DMS 273 (cell line): ENCODE data around the gene CD5L.

ENCODE experiments used
- DNase-seq: peaks from one replicate; lab custom pipeline; 2025; ENCODE audit not compliant: unreplicated experiment; lab: John Stamatoyannopoulos, UW

Gene CD5L

DNA sequence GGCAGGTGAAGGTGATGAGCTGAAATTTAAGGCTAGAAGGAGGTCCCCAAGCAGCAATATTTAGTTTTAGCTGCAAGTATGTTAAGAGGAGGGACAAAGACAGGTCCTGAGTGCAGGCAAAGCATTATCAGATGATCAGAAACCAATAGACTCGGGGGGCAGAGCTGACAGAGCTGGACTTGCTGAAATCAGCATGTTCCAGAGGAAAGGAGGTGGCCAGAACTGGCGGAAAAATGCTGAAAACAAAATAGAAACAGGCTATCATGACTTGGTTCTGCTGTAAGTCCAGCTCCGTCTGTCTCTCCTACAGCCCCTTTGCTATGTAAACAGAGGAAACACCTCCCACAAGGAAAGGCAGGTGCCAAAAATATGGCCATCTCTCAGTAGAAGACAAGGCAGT, at the start of gene CD5L:
Gene CD5L, minus strand, starts transcription at position 101 of the 400 bp plus-strand sequence. CDS start 107 bp downstream, outside the sequence.
- DNase-seq = no peak

DNA sequence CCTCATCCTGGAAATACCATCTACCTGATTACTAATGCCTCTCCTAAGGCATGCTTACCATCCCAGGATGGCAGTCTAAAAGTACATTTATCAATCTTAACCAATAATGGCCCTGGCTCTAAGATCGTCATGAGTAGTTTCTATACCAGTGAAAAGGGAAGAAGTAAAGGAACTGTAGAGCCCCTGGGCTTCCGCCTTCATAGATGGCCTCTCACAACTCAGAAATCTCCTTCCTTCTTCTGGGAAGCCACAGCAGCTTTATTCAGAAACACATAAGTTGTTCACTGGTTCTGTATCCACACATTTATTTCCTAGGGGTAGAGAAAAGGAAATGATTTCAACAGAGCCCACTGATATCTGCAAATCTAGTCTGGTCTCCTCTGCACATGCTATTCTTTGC, 41.0 kb upstream of the CD5L start:
- no peak for DNase-seq

DNA sequence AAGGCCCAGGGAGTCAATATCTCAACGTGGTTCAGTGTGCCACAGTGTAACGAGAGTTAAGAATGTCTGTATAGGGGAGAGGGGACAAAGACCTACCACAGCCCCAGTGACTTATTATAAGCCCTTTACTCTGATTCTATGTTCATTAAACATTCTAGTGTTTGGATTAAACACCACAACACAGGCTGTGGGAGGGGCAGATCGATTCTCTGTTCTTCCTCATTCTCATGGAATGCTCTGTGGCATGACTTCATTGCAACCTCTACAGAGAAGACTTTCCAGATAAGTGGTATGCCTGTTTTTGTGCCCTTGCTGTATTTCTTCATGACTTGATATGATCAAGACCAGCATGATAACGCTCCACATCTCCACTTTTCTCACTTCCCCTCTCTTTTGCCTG, 39.0 kb upstream of the CD5L start:
- DNase-seq = no peak

DNA sequence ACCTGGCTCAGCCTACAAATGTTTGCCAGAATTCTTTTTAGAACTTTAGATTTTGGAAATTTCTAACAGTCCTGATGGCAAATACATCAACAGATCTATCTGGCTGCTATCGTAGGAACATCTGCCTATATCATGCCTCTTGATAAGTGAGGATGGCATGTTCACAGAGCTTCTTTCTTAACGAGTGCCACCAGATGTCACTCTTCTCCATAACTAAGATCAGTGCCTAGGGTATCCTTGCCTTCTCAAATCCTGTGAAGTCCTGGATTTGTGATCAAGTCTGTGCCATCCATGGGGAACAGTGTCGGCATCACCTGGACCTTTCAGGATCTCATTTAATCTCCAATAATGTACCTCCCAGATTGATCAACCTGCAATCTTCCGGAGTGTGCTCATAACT, 36.5 kb upstream of the CD5L start:
- peak; percentile 63 for DNase-seq

DNA sequence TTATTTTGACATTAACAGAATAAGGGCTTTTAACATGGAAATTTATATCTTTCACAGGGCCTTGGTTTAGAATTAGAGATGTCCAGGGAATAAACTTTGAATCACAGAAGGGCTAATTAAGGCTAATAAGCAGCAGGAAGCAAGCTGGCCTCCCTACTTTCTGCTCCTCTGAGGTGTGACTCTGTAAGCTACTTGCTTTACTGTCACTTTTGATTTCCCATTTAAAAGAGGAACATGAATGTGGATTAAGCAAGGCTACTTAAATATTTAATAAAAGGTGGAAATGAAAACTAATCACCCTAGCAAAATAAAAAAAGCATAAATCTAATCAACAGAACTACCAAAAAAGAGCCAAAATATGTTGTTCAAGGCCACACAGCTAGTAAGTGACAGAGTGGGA, 28.9 kb upstream of the CD5L start:
- DNase-seq = no peak

DNA sequence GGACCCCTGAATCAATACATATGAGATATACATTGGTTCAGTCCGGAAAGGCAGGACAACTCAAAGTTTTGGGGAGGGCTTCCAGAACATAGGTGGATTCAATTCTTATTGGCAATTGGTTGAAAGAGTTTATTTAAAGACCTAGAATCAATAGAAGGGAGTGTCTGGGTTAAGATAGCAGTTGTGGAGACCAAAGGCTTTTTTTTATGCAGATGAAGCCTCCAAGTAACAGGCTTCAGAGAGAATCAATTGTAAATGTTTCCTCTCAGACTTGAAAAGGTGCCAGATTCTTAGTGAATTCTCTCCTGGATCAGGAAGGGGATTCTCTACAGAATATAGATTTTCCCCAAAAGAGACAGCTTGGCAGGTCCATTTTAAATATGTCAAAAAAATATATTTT, 27.0 kb upstream of the CD5L start:
- DNase-seq = no peak

DNA sequence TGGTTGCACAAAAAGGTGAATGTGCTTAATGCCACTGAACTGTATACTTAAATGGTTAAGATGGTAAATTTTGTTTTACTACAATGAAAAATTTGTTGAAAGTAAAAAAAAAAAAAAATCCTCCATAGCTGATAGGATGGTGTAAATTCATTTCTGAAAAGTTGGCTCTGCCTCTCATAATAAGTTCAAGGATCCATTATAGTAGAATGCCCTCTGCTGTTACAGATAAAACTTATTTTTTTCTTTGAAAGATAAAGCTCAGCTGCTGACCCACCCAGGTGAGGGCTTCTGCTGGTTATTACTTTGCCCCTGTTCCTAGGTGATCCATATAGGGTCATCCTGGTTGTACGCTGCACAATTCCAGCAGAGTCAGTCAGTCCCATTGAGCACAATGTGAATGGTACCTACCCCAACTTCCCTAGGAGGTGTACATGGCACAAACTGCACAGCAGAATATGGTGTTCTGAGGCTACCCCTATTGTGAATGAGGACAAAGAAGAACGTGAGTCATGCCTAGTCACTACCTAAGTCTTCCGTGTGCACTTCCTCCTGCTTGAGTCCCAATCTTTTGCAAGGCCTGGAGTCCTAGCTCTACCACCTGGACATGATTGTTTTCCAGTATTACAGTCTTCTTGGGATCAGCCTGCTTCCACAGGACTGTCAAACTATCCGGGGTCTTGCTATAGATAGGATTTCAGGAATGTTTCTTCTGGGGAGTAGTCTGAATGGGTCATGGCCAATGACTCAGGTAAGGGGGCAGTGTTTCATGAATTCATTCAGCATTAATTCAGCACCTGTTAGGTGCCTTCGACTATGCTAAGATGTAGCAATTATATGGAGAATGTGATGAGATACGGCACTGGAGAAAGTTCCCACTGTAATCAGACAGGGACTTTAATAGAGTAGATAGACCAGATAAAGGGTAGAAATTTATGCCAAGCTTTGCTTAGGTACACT, 20.8 kb upstream of the CD5L start:
- no peak for DNase-seq

DNA sequence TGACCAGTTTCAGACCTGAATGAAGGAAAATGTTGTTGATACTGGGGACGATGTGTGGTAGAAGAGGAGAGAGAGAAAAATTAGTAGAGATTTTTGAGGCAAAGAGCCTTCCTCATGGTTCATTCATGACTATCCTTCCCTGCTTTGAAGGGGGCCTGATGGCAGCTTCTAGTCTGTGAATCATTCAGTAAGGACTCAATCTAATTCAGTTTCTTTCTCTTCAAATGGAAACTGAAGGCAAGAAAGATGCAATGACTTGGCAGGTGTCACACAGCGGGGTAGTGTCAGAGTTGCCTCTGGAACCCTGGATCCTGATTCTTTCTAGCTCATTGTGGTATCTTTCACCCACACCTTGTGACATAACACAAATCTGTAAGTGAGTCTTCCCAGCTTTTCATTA, 14.9 kb upstream of the CD5L start:
- DNase-seq = no peak

DNA sequence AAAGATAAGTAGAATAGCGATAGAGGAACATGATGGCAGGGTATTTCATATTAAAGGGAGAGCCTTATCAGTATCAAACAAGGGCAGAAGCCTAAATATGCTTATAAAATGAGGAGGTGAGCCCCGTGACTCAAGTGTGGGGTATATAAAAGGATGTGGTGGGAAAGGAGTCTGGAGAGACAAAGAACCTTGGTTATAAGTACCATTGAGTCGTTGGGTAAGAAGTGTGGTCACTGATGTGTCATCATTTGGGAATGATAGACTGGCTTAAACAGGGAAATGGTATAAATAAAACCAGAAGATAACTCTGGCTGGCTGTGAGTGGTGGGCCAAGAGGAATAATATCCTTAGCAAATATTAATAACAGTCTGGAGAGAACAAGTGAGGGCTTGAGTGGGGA, 10.9 kb upstream of the CD5L start:
- DNase-seq = no peak

DNA sequence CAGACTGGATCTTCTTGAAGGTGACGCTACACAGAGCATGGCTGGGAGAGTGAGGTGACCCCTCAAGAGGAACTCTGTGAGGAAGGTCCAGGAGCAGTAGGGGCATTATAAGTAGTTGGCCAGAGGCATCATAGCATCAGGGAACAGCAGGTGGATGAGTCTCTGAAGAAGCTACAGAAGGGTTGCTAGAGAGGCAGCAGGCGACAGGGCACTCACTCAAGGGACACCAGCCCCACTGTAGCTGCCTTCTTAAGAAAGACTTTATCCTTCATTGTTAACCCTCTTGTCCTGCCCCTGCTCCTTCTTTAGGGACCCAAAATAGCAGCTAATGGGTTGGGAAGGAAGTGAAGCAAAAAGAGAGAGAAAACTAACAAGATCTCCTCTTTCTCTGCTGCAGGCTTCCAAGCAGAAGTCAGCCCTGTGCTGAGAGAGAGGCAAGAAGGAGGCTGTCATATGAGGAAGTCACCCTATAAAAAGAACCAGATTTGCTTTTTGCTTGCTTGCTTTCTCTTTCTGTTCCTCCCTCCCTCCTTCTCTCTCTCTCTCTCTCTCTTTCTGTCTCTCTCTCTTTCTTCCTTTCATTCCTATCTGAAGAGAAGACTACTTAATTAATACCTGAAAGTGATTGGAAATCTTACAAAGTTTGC, 7.7 kb upstream of the CD5L start:
- no peak for DNase-seq

DNA sequence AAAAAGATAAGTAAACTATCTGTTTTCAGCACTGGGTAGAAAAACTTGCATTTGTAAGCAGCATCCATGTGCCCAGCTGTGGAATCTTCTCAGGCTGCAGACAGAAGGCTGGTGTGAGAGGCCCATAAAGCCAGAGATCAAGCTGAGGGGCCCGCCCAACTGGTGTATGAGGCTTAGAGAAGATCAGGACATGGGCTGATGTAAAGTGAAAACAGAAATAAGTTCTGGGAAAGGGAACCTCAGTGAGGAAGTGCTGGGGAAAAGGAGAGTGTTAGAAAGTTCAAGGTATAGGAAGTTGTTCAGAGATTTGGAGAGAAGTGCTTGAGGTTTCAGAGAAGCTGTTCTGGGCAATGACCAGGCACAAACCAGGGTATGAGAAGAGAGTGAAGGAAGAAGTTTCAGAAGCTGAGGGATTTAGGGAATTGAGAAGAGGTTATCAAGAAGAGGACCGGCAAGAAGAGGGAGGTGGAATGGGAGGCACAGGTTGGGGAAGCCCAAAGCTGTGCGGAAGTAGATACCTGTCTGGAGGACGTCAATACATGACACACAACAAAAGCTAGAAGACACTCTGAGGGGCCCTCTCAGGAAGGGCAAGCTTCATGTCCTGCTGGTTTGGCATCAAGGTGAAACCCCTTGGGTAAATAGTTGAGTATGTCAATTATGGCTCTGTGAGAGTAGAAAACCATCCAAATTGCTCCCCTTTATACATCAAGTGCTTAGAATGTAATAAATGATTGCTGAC, 2.7 kb upstream of the CD5L start:
- no peak for DNase-seq

DNA sequence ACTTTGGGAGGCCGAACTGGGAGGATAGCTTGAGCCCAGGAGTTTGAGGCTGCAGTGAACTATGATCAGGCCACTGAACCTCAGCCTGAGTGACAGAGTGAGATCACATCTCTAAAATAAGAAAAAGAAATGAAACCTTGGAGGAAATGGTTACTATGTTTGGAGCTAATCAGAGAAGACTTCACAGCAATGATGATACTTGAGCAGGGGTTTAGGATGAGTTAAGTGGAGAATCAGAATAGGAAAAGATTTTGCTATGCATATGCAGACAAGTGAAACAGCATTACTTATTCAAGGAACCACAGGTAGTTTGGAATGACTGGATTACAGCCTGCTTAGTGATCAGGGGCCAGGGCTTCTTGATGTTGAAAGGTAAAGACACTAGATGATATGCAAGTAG, 1.3 kb upstream of the CD5L start:
- no peak for DNase-seq

DNA sequence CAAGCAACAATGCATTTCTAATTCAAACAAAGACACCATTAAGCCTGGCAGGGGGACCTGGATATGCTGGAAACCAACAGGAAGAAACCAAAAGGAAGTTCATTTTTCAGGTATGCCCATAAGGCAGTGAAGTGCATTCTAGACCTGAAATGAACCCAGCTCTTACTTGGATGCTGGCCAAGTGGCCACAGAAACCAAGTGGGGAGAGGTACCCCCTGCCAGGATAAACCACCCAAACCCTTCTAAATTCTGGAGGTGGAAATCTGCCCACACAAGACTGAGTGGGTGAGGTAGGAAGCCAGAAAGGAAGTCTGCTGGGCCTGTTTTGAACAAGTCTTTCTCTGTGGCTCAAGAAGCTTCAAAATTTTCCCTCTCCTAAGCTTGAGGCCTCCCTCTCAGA, 2.6 kb downstream of the CD5L start:
- no peak for DNase-seq

DNA sequence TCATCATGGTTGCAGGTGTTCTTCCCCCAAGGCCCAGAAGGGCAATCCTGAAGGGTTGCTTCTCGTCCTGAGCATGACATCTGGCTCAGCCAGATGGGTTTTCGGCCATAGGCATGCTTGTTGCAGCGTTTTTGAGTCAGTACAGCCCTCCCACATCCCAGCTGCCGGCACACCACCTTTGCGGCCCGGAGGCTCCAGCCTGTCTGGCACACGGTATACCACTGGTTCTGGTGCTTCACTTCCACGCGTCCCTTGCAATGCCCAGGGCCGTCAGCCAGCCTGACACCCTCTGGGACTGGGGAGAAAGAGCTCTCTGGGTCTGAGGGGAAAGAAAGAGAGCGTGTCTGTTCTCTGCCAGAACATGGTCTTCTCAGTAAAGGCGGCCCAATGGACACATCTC, 7.2 kb downstream of the CD5L start:
- peak; percentile 14 for DNase-seq

DNA sequence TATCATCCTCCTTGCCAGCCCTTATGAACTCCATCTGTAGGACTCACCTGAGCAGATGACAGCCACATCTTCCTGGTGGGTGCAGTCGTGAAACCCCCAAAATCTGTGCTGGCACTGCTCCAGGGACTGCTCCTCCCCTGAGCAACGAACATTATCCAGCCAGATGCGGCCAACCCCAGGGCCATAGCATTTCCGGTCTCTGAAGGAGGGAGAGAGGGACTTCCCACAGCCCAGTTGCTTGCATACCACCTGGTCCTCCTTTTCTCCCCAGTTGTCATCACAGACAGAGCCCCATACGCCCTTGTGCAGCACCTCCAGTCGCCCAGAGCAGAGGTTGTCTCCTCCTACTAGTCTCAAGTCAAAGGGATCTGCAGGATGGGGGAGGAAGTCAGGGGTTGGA, 8.5 kb downstream of the CD5L start:
- DNase-seq = no peak

DNA sequence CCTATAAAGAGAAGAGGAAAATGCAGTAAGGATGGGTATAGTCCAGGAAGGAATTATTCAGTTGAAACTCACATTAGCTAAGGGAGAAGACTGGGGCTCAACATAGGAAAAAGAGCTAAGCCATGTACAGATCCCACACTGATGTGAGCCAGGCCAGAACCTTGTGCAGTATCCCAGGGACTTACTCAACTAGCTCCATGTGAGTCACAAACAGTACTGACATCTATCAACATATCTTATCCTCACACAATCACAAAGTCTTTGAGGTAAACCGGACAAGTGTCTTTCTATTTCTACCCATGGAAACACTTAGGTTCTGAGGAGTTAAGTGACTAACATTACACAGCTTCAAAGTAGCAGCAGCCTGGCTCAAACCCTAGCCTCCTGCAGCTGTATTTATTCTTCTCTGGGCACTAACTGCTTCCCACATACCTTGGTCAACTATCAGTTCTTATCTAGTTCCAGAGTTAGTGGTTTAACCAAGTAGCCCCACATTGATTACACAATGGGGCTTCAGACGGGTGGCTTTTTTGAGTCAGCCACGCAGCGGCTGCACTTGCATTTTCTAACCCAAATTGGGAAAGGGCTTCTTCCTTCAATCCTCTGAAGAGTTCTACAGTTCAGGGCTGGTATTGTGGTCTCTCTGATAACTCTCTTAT, 9.5 kb downstream of the CD5L start:
- DNase-seq = no peak

DNA sequence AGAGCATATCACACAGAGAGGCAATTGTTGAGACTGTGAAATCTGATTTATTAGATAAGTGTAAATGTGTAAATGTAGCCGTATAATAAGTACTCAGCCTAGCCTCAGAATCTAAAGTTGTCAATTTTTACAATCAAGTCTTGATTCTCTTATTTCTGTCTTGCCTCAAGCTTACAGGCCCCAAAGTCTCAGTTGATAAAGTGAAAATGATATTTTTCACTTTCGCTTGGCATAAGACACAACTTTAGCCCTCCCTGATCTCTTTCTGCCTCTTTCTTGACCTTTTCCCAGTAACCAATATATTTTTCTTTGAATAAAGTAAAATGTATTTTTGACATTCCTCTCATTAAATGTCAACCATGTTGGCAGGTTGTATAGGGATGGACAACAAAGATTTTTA, 10.7 kb downstream of the CD5L start:
- no peak for DNase-seq

DNA sequence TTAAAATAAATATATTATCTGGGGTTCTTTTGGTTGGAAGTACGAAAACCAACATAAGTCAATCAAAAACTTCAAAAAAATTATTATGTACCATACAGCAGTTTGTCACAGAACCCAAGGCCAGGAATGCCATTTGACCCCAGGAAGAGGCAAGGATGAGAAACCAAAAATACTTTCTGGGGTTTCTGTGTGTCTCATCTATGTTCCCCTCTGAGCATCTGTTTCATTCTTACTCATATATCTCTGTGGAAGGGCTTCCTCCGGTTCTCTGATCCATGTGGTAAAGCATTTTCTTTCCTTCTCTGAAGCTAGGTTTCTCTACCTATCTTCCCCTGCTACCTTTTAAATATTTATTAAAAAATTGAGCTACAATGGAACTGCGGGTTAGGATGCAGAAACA, 11.9 kb downstream of the CD5L start:
- DNase-seq = no peak

DNA sequence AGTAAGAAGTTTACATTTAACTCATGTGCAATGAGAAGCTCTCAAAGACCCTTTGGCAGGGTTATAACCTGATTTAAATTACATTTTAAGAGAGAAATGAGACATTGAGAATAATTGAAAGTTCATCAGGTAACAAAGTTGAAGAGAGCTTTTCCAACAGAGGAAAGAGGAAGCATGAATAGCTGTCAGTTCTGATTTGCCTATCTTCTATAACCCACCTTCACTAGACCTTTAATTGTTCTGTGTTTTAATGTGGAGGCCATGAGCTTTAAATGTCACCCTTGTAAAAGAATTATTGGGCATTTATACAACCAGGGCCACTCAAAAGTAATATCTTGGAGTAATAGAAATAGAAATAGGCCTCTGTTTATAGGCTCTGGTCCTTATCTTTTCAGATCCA, 12.4 kb downstream of the CD5L start:
- DNase-seq = no peak

DNA sequence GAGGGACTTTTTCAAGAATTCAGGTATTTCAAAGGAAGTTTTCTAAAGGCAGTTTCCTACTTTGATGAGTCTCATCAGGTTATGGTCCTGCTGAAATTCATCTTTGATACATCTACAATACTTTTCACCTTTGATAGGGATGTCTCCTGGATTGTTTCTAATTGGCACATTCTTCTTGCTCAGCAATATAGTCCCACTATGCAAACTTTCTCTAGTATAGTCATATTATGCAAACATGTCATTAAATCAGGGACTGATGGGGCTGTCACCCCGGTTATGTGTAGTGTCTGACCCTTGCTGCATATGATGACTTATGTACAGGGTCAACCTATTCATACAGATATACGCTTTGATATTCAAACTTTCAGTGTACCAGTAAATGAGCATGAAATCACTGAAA, 21.3 kb downstream of the CD5L start:
- DNase-seq = no peak

DNA sequence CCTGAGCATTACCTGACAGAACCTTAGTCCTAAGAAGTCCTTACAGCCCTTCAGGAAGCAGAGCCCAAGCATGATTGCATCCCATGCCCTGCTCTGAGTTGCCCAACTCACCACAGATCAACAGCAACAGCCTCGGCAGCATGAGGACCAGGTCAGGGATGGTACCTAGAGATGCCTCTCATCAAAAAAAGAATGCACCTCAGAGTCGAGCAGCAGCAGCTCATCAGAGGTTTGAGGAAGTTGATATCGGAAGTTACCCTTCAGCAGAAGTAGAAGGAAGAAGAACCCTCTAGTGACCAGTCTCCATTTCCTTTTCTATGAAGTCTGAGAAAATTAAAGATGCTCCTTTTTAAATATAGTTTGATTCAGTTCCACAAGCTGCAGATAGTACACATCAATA, 21.7 kb downstream of the CD5L start, which contains the start of gene FCRL1:
Gene FCRL1, minus strand, starts transcription at position 225 of the 400 bp plus-strand sequence. Its CDS starts 83 bp downstream, at position 142.
- no peak for DNase-seq
